ENCODE measurements around the gene RAP1GAP2.

Gene RAP1GAP2

DNA sequence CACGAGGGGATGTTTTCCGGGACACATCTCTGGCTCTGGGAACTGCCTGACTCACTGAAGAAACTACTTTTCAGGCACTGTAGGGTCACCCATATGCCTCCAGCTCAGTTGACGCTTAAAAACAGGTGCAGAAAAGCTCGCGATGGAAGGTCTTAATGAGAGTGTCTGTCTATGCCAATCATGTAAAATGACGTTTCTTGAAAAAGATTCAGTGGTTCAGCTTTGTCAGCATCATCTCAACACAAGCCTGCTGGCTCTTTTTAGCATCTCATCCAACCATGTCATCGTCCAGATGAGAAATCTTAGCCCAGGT lies 239.7 kb downstream of the RAP1GAP2 start:
- Histone ChIP-seq H2BK5ac (ENCODE audit: low read depth, low read length, poor library complexity) (no peak overlapping the region), H3K18ac (ENCODE audit: low read length) (no peak overlapping the region), H3K9me3 (ENCODE audit: insufficient read depth, low read depth, low read length) (no peaks in the 10 kb centered on the region), H3K4me3 (ENCODE audit: low read depth, low read length) (no peak overlapping the region), H2BK120ac (ENCODE audit: insufficient read depth, low read length, poor library complexity) (no peak overlapping the region), H4K12ac (ENCODE audit: low read depth, low read length) (no peak overlapping the region), H3K4me2 (ENCODE audit: low read length) (no peak overlapping the region), H4K91ac (ENCODE audit: low read depth, low read length) (no peak overlapping the region), H3K27me3 (ENCODE audit: insufficient read depth, low read length) (no peaks in the 10 kb centered on the region), H3K4ac (ENCODE audit: low read depth, low read length) (no peak overlapping the region), H3K79me2 (ENCODE audit: control insufficient read depth, insufficient read depth, low read length, poor library complexity) (no peaks in the 10 kb centered on the region), H2AFZ (ENCODE audit: insufficient read depth, low read length, poor library complexity) (no peak overlapping the region), H3K23ac (ENCODE audit: low read length) (no peak overlapping the region), H3K79me1 (ENCODE audit: low read length) (no peaks in the 10 kb centered on the region), H2AK5ac (ENCODE audit: low read length) (no peak overlapping the region), H4K8ac (ENCODE audit: low read depth, low read length) (no peak overlapping the region), H3K14ac (ENCODE audit: low read length) (no peak overlapping the region), H2BK12ac (ENCODE audit: low read length) (no peak overlapping the region), H3K36me3 (ENCODE audit: control insufficient read depth in 1 of 2, insufficient read depth in 2 of 2, low read length in 2 of 2) (peaks cover 0 to 1% of the 10 kb centered on the region in 2 experiments), H3K4me1 (ENCODE audit: control insufficient read depth in 1 of 2, insufficient read depth in 2 of 2, low read length in 2 of 2) (no peaks in the 10 kb centered on the region), H3K9ac (ENCODE audit: low read length) (no peak overlapping the region), H3K27ac (ENCODE audit: low read depth, low read length) (no peak overlapping the region)
- WGBS (ENCODE audit: extremely low coverage, insufficient coverage, insufficient read length) = no CpG with 5 or more reads among the region's 7 CpGs
- no peak for DNase-seq

DNA sequence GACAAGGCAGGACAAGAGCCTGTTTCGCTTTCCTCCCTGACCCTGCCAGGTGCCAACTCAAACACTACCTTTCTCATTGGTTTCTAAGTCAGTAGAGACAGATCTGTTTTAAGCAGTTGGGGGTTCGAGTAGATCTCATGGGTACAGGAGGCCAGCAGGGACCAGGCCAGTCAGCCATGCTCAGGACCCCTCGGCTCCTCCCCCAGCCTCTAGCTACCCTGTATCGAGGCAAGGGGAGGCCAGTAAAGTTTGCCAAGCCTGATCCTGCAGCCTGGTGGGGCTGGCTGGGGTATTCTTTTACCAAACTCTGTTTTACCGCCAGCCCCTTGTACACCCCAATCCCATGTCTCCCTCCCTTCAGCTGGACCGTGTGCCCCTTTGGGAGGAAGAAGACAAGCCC lies 240.6 kb downstream of the RAP1GAP2 start:
- no peak overlapping the region for H2BK5ac ChIP-seq (ENCODE audit: low read depth, low read length, poor library complexity)
- H2AFZ ChIP-seq (ENCODE audit: insufficient read depth, low read length, poor library complexity) = no peak overlapping the region
- no peak overlapping the region for H3K27ac ChIP-seq (ENCODE audit: low read depth, low read length)
- H3K14ac ChIP-seq (ENCODE audit: low read length) = no peak overlapping the region
- no peak overlapping the region for H3K4me2 ChIP-seq (ENCODE audit: low read length)
- no peaks in the 10 kb centered on the region for H3K79me1 ChIP-seq (ENCODE audit: low read length)
- no peak overlapping the region for H3K23ac ChIP-seq (ENCODE audit: low read length)
- H3K4me3 ChIP-seq (ENCODE audit: low read depth, low read length) = no peak overlapping the region
- H3K18ac ChIP-seq (ENCODE audit: low read length) = no peak overlapping the region
- H2AK5ac ChIP-seq (ENCODE audit: low read length) = no peak overlapping the region
- H4K8ac ChIP-seq (ENCODE audit: low read depth, low read length) = no peak overlapping the region
- no peak for DNase-seq
- no peaks in the 10 kb centered on the region for H3K27me3 ChIP-seq (ENCODE audit: insufficient read depth, low read length)
- H2BK120ac ChIP-seq (ENCODE audit: insufficient read depth, low read length, poor library complexity) = no peak overlapping the region
- H2BK12ac ChIP-seq (ENCODE audit: low read length) = no peak overlapping the region
- H3K9me3 ChIP-seq (ENCODE audit: insufficient read depth, low read depth, low read length) = no peaks in the 10 kb centered on the region
- no peaks in the 10 kb centered on the region for H3K36me3 ChIP-seq (ENCODE audit: control insufficient read depth in 1 of 2, insufficient read depth in 2 of 2, low read length in 2 of 2)
- no peak overlapping the region for H3K4ac ChIP-seq (ENCODE audit: low read depth, low read length)
- H4K12ac ChIP-seq (ENCODE audit: low read depth, low read length) = no peak overlapping the region
- no peaks in the 10 kb centered on the region for H3K79me2 ChIP-seq (ENCODE audit: control insufficient read depth, insufficient read depth, low read length, poor library complexity)
- no peaks in the 10 kb centered on the region for H3K4me1 ChIP-seq (ENCODE audit: control insufficient read depth in 1 of 2, insufficient read depth in 2 of 2, low read length in 2 of 2)
- H3K9ac ChIP-seq (ENCODE audit: low read length) = no peak overlapping the region
- WGBS (ENCODE audit: extremely low coverage, insufficient coverage, insufficient read length) = no CpG with 5 or more reads among the region's 6 CpGs
- H4K91ac ChIP-seq (ENCODE audit: low read depth, low read length) = no peak overlapping the region

DNA sequence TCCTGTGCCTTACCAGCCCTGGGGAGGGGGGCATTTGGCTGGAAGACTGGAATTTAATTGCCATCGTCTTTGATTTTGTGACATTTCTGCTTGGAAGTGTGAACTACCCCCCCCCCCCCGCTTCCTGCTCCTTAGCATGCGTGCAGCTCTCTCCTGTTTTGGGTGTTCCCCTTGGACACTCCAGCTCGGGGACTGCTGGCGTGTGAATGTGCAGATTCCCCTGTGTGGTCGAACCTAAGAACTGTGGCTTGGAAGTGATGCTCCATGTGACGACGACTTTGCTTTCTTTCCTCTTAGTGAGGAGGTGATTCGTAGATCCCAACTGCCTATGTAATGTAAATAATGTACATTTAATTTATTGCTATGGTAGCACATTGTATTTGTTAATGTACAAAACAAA lies 241.0 kb downstream of the RAP1GAP2 start:
- WGBS (ENCODE audit: extremely low coverage, insufficient coverage, insufficient read length) = no CpG with 5 or more reads among the region's 9 CpGs
- H4K8ac ChIP-seq (ENCODE audit: low read depth, low read length) = no peak overlapping the region

DNA sequence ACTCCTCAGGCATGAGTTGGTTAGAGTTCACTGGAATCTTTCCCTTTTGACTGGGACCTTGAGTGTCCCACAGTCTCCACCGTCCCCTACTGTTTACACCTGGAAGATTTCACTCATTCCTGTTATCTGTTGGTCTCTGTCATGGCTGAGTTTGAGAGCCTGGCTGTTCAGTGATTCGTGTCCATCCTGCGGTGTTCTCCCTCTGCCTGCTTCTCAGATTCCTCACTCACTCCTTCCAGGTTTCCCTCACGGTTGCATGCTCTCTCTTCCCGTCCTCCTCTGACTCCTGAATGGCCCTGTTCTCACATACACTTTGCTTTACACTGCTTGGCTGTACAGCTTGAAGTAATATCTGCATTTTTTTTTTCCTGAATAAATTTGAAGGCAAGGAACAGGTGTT lies 242.7 kb downstream of the RAP1GAP2 start:
- Histone ChIP-seq H3K9me3 (ENCODE audit: insufficient read depth, low read depth, low read length) (peaks cover 3% of the 10 kb centered on the region), H3K27me3 (ENCODE audit: insufficient read depth, low read length) (no peaks in the 10 kb centered on the region), H3K9ac (ENCODE audit: low read length) (no peak overlapping the region), H3K79me1 (ENCODE audit: low read length) (no peaks in the 10 kb centered on the region), H2AFZ (ENCODE audit: insufficient read depth, low read length, poor library complexity) (no peak overlapping the region), H3K27ac (ENCODE audit: low read depth, low read length) (no peak overlapping the region), H3K4me2 (ENCODE audit: low read length) (no peak overlapping the region), H4K91ac (ENCODE audit: low read depth, low read length) (no peak overlapping the region), H3K36me3 (ENCODE audit: control insufficient read depth in 1 of 2, insufficient read depth in 2 of 2, low read length in 2 of 2) (no peaks in the 10 kb centered on the region), H2AK5ac (ENCODE audit: low read length) (no peak overlapping the region), H2BK12ac (ENCODE audit: low read length) (no peak overlapping the region), H3K23ac (ENCODE audit: low read length) (no peak overlapping the region), H2BK120ac (ENCODE audit: insufficient read depth, low read length, poor library complexity) (no peak overlapping the region), H3K18ac (ENCODE audit: low read length) (no peak overlapping the region), H3K4ac (ENCODE audit: low read depth, low read length) (no peak overlapping the region), H4K8ac (ENCODE audit: low read depth, low read length) (no peak overlapping the region), H3K4me1 (ENCODE audit: control insufficient read depth in 1 of 2, insufficient read depth in 2 of 2, low read length in 2 of 2) (no peaks in the 10 kb centered on the region), H4K12ac (ENCODE audit: low read depth, low read length) (no peak overlapping the region), H3K14ac (ENCODE audit: low read length) (no peak overlapping the region), H3K4me3 (ENCODE audit: low read depth, low read length) (no peak overlapping the region), H3K79me2 (ENCODE audit: control insufficient read depth, insufficient read depth, low read length, poor library complexity) (no peaks in the 10 kb centered on the region), H2BK5ac (ENCODE audit: low read depth, low read length, poor library complexity) (no peak overlapping the region)
- WGBS (ENCODE audit: extremely low coverage, insufficient coverage, insufficient read length) = no CpG with 5 or more reads among the region's 5 CpGs
- DNase-seq = no peak

More for the DNA sequence above, 241.0 kb downstream of the RAP1GAP2 start:
- H3K79me2 ChIP-seq (ENCODE audit: control insufficient read depth, insufficient read depth, low read length, poor library complexity) = no peaks in the 10 kb centered on the region
- H3K23ac ChIP-seq (ENCODE audit: low read length) = no peak overlapping the region
- H3K4me3 ChIP-seq (ENCODE audit: low read depth, low read length) = no peak overlapping the region
- no peak overlapping the region for H2BK120ac ChIP-seq (ENCODE audit: insufficient read depth, low read length, poor library complexity)
- no peak overlapping the region for H3K4ac ChIP-seq (ENCODE audit: low read depth, low read length)
- H3K4me2 ChIP-seq (ENCODE audit: low read length) = no peak overlapping the region
- H3K14ac ChIP-seq (ENCODE audit: low read length) = no peak overlapping the region
- no peaks in the 10 kb centered on the region for H3K4me1 ChIP-seq (ENCODE audit: control insufficient read depth in 1 of 2, insufficient read depth in 2 of 2, low read length in 2 of 2)
- H3K27ac ChIP-seq (ENCODE audit: low read depth, low read length) = no peak overlapping the region
- no peak overlapping the region for H2AFZ ChIP-seq (ENCODE audit: insufficient read depth, low read length, poor library complexity)
- no peak overlapping the region for H4K91ac ChIP-seq (ENCODE audit: low read depth, low read length)
- no peak overlapping the region for H2AK5ac ChIP-seq (ENCODE audit: low read length)
- DNase-seq = no peak
- no peak overlapping the region for H2BK12ac ChIP-seq (ENCODE audit: low read length)
- H3K9me3 ChIP-seq (ENCODE audit: insufficient read depth, low read depth, low read length) = no peaks in the 10 kb centered on the region
- no peaks in the 10 kb centered on the region for H3K36me3 ChIP-seq (ENCODE audit: control insufficient read depth in 1 of 2, insufficient read depth in 2 of 2, low read length in 2 of 2)
- H3K9ac ChIP-seq (ENCODE audit: low read length) = no peak overlapping the region
- no peak overlapping the region for H2BK5ac ChIP-seq (ENCODE audit: low read depth, low read length, poor library complexity)
- no peaks in the 10 kb centered on the region for H3K27me3 ChIP-seq (ENCODE audit: insufficient read depth, low read length)
- no peak overlapping the region for H3K18ac ChIP-seq (ENCODE audit: low read length)
- no peak overlapping the region for H4K12ac ChIP-seq (ENCODE audit: low read depth, low read length)
- no peaks in the 10 kb centered on the region for H3K79me1 ChIP-seq (ENCODE audit: low read length)
